Breast epithelium (tissue), 3 donors: ENCODE data around the gene CDHR2.
A peak's percentile ranks its signal among the peaks of the same experiment; 100 is the strongest.

Source experiments
- POLR2AphosphoS5 ChIP-seq, 3 donors: sonication (generic); formaldehyde crosslinking; IDR thresholded peaks; one replicate each; pipeline ENCODE4 v1.6.1; 2017; ENCODE audit warnings: antibody characterized with exemption in 3 of 3
- TF ChIP-seq, protein P1 (sequence below), 3 donors: fragments of 450-650 bp; IDR thresholded peaks; one replicate each; pipeline ENCODE4 v1.5.1; 2016 to 2017; ENCODE audit warnings: antibody characterized with exemption in 3 of 3, mild to moderate bottlenecking in 3 of 3, moderate library complexity in 3 of 3

DNA sequence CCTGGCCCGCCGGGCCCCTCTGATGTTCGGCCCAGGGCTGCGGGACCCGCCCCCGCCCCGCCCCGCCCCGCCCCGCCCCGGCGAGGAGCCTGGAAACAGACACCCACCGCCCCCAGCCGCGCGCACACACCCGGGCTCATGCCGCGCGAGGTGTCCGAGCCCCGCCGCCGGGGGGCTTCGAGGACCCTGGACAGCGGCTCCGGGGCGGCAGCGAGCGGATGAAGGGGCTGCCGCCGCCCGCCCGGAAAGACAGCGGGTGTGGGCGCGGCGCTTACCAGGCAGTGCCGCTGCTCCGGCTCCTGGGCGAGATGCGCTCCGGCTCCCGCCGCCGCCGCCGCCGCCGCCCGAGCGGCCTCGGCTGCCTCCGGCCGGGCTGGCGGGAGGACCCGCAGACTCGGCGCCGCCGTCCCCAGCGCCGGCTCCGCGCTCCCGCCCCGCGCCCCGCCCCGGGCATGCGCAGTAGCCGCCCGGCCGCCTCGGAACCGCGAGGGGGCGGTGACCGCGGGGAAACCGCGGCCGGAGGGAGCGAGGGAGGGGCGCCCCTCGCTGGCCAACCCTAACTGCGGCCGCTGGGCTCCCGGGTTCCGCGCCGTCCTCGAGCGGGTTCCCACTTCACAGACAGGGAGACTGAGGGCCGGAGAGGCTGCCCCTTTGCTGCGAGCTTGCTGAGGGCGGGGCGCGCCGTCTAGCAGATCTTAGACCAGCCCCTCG lies 60.7 kb downstream of the CDHR2 start, which contains the start of gene GPRIN1:
- TF ChIP-seq, protein P1, sequence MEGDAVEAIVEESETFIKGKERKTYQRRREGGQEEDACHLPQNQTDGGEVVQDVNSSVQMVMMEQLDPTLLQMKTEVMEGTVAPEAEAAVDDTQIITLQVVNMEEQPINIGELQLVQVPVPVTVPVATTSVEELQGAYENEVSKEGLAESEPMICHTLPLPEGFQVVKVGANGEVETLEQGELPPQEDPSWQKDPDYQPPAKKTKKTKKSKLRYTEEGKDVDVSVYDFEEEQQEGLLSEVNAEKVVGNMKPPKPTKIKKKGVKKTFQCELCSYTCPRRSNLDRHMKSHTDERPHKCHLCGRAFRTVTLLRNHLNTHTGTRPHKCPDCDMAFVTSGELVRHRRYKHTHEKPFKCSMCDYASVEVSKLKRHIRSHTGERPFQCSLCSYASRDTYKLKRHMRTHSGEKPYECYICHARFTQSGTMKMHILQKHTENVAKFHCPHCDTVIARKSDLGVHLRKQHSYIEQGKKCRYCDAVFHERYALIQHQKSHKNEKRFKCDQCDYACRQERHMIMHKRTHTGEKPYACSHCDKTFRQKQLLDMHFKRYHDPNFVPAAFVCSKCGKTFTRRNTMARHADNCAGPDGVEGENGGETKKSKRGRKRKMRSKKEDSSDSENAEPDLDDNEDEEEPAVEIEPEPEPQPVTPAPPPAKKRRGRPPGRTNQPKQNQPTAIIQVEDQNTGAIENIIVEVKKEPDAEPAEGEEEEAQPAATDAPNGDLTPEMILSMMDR (IDR thresholded peaks at IDR 0.05) = peak in 1 of 3 donors; percentile 15
- no peak for TF ChIP-seq POLR2AphosphoS5 (IDR thresholded peaks at IDR 0.05)
